ENCODE data around the gene PRMT2. TPM values are rescaled to one million over a fixed set of nuclear protein-coding genes. Genes with fewer than 3 reads are reported as not detected.

PRMT2 gene
- total RNA-seq (2014; rRNA removed; shearing (Covaris generic)) (56.9 and 65.1 TPM in 2 replicates), polyA plus RNA-seq (2016; fragmentation: Nextera tagmentation; extraction: Ambion mirVana) (43.2 and 51.9 TPM in 2 replicates)
- long read RNA-seq, transcript PRMT2-203 (12 exons, 2,688 nt): minor isoform, 5 of 55 reads
- long read RNA-seq, transcript PRMT2-206 (11 exons, 2,131 nt): minor isoform, 7 of 55 reads
- long read RNA-seq, transcript PRMT2-204 (6 exons, 954 nt): major isoform, 15 of 55 reads
- long read RNA-seq, partial matches to known transcripts: 15 of 55 reads
- long read RNA-seq, other reads (novel, unspliced or antisense): 13 of 55 reads

DNA sequence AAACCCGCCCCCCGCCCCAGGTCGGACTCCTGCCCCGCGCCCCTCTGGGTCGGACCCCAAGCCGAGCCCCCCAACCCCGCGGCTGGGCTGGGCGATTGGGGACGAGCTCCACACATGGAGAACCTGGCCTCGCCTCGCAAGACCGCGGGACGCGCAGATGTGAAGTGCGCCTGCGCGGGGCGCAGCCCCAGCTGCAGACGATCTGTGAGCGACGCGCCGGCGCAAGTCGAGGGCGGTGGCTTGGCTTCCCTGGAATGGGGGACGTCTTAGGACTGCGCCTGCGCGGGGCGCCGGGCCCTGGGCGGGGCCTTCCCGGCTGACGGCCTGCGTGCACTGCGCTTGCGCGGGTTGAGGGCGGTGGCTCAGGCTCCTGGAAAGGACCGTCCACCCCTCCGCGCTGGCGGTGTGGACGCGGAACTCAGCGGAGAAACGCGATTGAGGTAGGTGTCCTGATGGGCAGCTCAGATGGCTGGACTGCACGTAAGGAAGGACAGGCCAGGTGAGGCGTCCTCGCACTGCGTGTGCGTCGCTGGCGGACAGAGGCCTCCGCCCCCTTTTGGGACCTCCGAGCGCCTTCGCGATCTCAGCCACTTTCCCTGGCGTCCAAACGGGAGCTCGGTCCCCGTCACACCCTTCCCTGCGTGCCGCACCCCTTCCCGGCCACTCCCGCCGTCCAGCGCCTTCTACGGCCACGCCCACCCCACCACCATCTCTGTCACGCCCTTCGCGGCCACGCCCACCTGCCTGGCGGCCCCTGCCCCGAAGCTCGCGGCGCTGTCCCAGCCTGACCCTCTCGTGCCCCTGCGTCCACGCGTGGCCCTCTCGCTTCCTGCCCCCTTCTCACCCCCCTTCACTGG is at the start of gene PRMT2:
PRMT2 (plus strand) TSS at position 351 of the 857 bp plus-strand sequence. CDS start 1,278 bp downstream, outside the sequence.
- Mint-ChIP-seq H3K4me1 (peaks cover 25% of the 10 kb centered on the region), H3K4me3 (peak within 1 kb of the TSS; percentile 93), H3K36me3 (ENCODE audit: low read depth) (peaks cover 13% of the 10 kb centered on the region), H3K9me3 (no peaks in the 10 kb centered on the region), H3K27me3 (ENCODE audit: insufficient read depth, low read depth, poor library complexity) (peaks cover 10% of the 10 kb centered on the region), H3K27ac (peak within 1 kb of the TSS; percentile 99)
- Histone ChIP-seq H4K20me1 (replicated peaks; ENCODE audit: insufficient read depth) (peaks cover 6% of the 10 kb centered on the region), H3F3A (replicated peaks; ENCODE audit: low read depth) (no peaks in the 10 kb centered on the region), H3K4me2 (peak within 1 kb of the TSS; percentile 79), H3K27me3 (ENCODE audit: insufficient read depth) (no peaks in the 10 kb centered on the region), H2AFZ (peak within 1 kb of the TSS; percentile 83), H3K27ac (ENCODE audit: low read depth) (peak within 1 kb of the TSS; percentile 96), H3K36me3 (ENCODE audit: insufficient read depth) (no peaks in the 10 kb centered on the region; the same call in 1 of the 2 replicates), H3K79me2 (replicated peaks; ENCODE audit: insufficient read depth) (peaks cover 41% of the 10 kb centered on the region), H3K4me3 (peak within 1 kb of the TSS; percentile 78), H3K4me1 (ENCODE audit: insufficient read depth) (peaks cover 27% of the 10 kb centered on the region), H3K9me2 (ENCODE audit: insufficient read depth) (no peaks in the 10 kb centered on the region)
- DNase-seq (ENCODE audit: low spot score): peak; percentile 95
- TF ChIP-seq ETS1 (IDR thresholded peaks at IDR 0.05) (no peak), JUNB (IDR thresholded peaks at IDR 0.05; ENCODE audit: unreplicated experiment) (no peak), REST (IDR thresholded peaks at IDR 0.05; ENCODE audit: unreplicated experiment) (no peak), CREB1 (CRISPR knock-in tag; IDR thresholded peaks at IDR 0.05; ENCODE audit: low read depth) (no peak), ZNF462 (CRISPR knock-in tag; IDR thresholded peaks at IDR 0.05) (no peak), ZNF331 (CRISPR knock-in tag; IDR thresholded peaks at IDR 0.05; ENCODE audit: low read depth) (no peak), POLR2AphosphoS5 (IDR thresholded peaks at IDR 0.05; ENCODE audit: low read depth) (peak; percentile 90), ZNF114 (CRISPR knock-in tag; IDR thresholded peaks at IDR 0.05) (no peak)
- peak; percentile 92 for ATAC-seq

Measured in GM23338 (cell line).